Fibroblast of lung (primary cell): ENCODE data around the gene CHRNA5. TPM values are rescaled to one million over a fixed set of nuclear protein-coding genes. Genes with fewer than 3 reads are reported as not detected.

ENCODE experiments used
- DNase-seq, 2 donors: peaks; one replicate each; pipeline versions ENCODE4 v3.0.0 to v3.0.0-alpha.2; 2010; ENCODE audit warnings: low read depth in 2 of 2
- H2AFZ ChIP-seq: 2 replicates; pipeline ENCODE4 v1.5.1; 2012; ENCODE audit warnings: low read length, control low read depth, inconsistent platforms
- H3K27ac ChIP-seq: 2 replicates; pipeline ENCODE4 v1.5.1; 2011; ENCODE audit warnings: low read length, control low read depth; ENCODE audit not compliant: insufficient read depth
- H3K27me3 ChIP-seq: 2 replicates; pipeline ENCODE4 v1.5.1; 2011; ENCODE audit warnings: mild to moderate bottlenecking, low read length; ENCODE audit not compliant: control insufficient read depth, insufficient read depth
- H3K36me3 ChIP-seq: 2 replicates; pipeline ENCODE4 v1.5.1; 2011; ENCODE audit warnings: low read length; ENCODE audit not compliant: control insufficient read depth, insufficient read depth
- H3K4me1 ChIP-seq: 2 replicates; pipeline ENCODE4 v1.5.1; 2011; ENCODE audit warnings: low read length; ENCODE audit not compliant: control insufficient read depth, insufficient read depth; ENCODE audit errors: extremely low read depth
- H3K4me2 ChIP-seq: 2 replicates; pipeline ENCODE4 v1.5.1; 2011; ENCODE audit warnings: low read length, control low read depth; ENCODE audit not compliant: insufficient read depth; ENCODE audit errors: extremely low read depth
- H3K4me3 ChIP-seq, 4 experiments: fragments of 200-600 bp in 1 of 4; sonication (generic) in 1 of 4; replicated peaks in 1 of 4; 2 replicates each; pipeline ENCODE4 v1.5.1; 2011 to 2016; ENCODE audit warnings: low read length in 4 of 4, low read depth in 3 of 4, mild to moderate bottlenecking in 3 of 4, control low read depth in 2 of 4, inconsistent platforms in 1 of 4, mixed read lengths in 1 of 4; ENCODE audit not compliant: insufficient read depth in 1 of 4; ENCODE audit errors: control extremely low read depth in 1 of 4
- H3K79me2 ChIP-seq: 2 replicates; pipeline ENCODE4 v1.5.1; 2012; ENCODE audit warnings: mild to moderate bottlenecking, low read length, inconsistent platforms; ENCODE audit not compliant: control insufficient read depth, insufficient read depth
- H3K9ac ChIP-seq: 2 replicates; pipeline ENCODE4 v1.5.1; 2011; ENCODE audit warnings: mild to moderate bottlenecking, low read length, control low read depth; ENCODE audit not compliant: insufficient read depth
- H3K9me3 ChIP-seq: 2 replicates; pipeline ENCODE4 v1.5.1; 2012; ENCODE audit warnings: low read depth, low read length; ENCODE audit not compliant: control insufficient read depth, insufficient read depth
- H4K20me1 ChIP-seq: 2 replicates; pipeline ENCODE4 v1.5.1; 2011; ENCODE audit warnings: low read length; ENCODE audit not compliant: control insufficient read depth, insufficient read depth; ENCODE audit errors: extremely low read depth
- CTCF ChIP-seq, 2 donors: IDR thresholded peaks in 1 of 2; conservative IDR thresholded peaks in 1 of 2; 1 replicate in 1 of 2; 2 replicates in 1 of 2; pipeline ENCODE4 v1.5.1; 2011 to 2012; ENCODE audit warnings: low read length in 2 of 2, control low read depth in 1 of 2, inconsistent platforms in 1 of 2, low read depth in 1 of 2, mild to moderate bottlenecking in 1 of 2
- EZH2 ChIP-seq: IDR thresholded peaks from 2 replicates; pipeline ENCODE4 v1.5.1; 2012; ENCODE audit warnings: low read length, control low read depth, mild to moderate bottlenecking; ENCODE audit errors: missing control alignments
- polyA plus RNA-seq, 2 donors: library from polyadenylated mRNA; depleted of rRNA in 1 of 2; stranded (reverse) in 1 of 2; unstranded in 1 of 2; fragments of >200 nt; gene quantifications; 2 replicates each; pipeline ENCODE4 v1.2.1, GENCODE V29; 2011 to 2012; ENCODE audit warnings: missing spikeins in 1 of 2
- total RNA-seq: library from RNA; depleted of rRNA; stranded (reverse); fragments of >200 nt; gene quantifications from 2 replicates; pipeline ENCODE4 v1.2.1, GENCODE V29; 2014

The CHRNA5 gene
- total and polyA plus RNA-seq, 2 donors (not counting 1 experiment from before 2014, with no cell fraction given), result 0.17 to 1.2 TPM

DNA sequence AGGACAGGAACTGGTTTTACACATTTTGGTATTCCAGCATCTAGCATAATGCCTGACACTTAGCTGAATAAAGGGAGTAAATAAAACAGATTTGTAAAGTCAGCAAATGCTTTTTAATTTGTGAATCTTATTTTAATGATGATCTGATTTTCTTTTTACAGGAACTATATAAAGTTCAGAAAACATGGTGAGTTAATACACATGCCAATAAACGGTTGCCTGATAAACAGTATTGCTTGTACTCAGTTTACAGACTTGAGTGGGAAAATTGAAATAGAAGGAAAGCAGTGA, 23.6 kb upstream of the CHRNA5 start:
- H3K9ac ChIP-seq, result peak overlapping the region; percentile 17
- peak overlapping the region; percentile 98 for H3K4me2 ChIP-seq
- H3K27ac ChIP-seq, result peak overlapping the region; percentile 84
- H2AFZ ChIP-seq, result no peak overlapping the region
- no peaks in the 10 kb centered on the region for H4K20me1 ChIP-seq
- H3K27me3 ChIP-seq, result no peaks in the 10 kb centered on the region
- H3K36me3 ChIP-seq, result peaks cover 7% of the 10 kb centered on the region
- peaks cover 31% of the 10 kb centered on the region for H3K79me2 ChIP-seq
- peak overlapping the region; percentile 62 to 98 (median 86) for H3K4me3 ChIP-seq
- no peaks in the 10 kb centered on the region for H3K9me3 ChIP-seq
- no peak for TF ChIP-seq EZH2
- TF ChIP-seq CTCF (conservative IDR thresholded peaks at IDR 0.05 in 1 of 2, IDR thresholded peaks at IDR 0.05 in 1 of 2; ENCODE audit: low read depth in 1 of 2, low read length in 2 of 2), result no peak
- H3K4me1 ChIP-seq, result no peaks in the 10 kb centered on the region
- DNase-seq, result no peak

GRCh38 chr15:78542647-78543046, 22.7 kb upstream of the CHRNA5 start:
- H3K79me2 ChIP-seq, result peaks cover 31% of the 10 kb centered on the region
- TF ChIP-seq EZH2, result no peak
- no peak for TF ChIP-seq CTCF (conservative IDR thresholded peaks at IDR 0.05 in 1 of 2, IDR thresholded peaks at IDR 0.05 in 1 of 2; ENCODE audit: low read depth in 1 of 2, low read length in 2 of 2)
- no peak overlapping the region for H2AFZ ChIP-seq
- H3K4me1 ChIP-seq, result no peaks in the 10 kb centered on the region
- no peak overlapping the region for H3K9ac ChIP-seq
- H3K36me3 ChIP-seq, result peaks cover 7% of the 10 kb centered on the region
- no peak for DNase-seq
- no peaks in the 10 kb centered on the region for H3K9me3 ChIP-seq
- no peak overlapping the region for H3K27ac ChIP-seq
- H3K27me3 ChIP-seq, result no peaks in the 10 kb centered on the region
- no peak overlapping the region for H3K4me3 ChIP-seq
- H3K4me2 ChIP-seq, result no peak overlapping the region
- no peaks in the 10 kb centered on the region for H4K20me1 ChIP-seq

- H3K36me3 ChIP-seq, result peaks cover 10% of the 10 kb centered on the region
Observed at GRCh38 chr15:78550194-78550593, 15.1 kb upstream of the CHRNA5 start.

More at GRCh38 chr15:78550194-78550593, 15.1 kb upstream of the CHRNA5 start:
- Histone ChIP-seq H4K20me1 (no peaks in the 10 kb centered on the region), H3K27me3 (no peaks in the 10 kb centered on the region), H3K79me2 (no peaks in the 10 kb centered on the region), H3K4me1 (no peaks in the 10 kb centered on the region), H3K9ac (no peak overlapping the region), H3K4me3 (no peak overlapping the region), H3K9me3 (no peaks in the 10 kb centered on the region), H2AFZ (no peak overlapping the region), H3K27ac (no peak overlapping the region), H3K4me2 (no peak overlapping the region)
- DNase-seq, result no peak
- TF ChIP-seq CTCF (conservative IDR thresholded peaks at IDR 0.05 in 1 of 2, IDR thresholded peaks at IDR 0.05 in 1 of 2; ENCODE audit: low read depth in 1 of 2, low read length in 2 of 2) (no peak), EZH2 (no peak)
